Rectal smooth muscle tissue (tissue), 1 donor: ENCODE data around the gene SLC1A7.

ENCODE experiments used
- H3K27ac ChIP-seq: one replicate; pipeline ENCODE4 v1.7.0; 2013; ENCODE audit warnings: low read depth, low read length, inconsistent platforms
- H3K27me3 ChIP-seq: one replicate; pipeline ENCODE4 v1.7.0; 2013; ENCODE audit warnings: low read length; ENCODE audit not compliant: control insufficient read depth, insufficient read depth
- H3K36me3 ChIP-seq: one replicate; pipeline ENCODE4 v1.7.0; 2013; ENCODE audit warnings: low read length; ENCODE audit not compliant: control insufficient read depth, insufficient read depth
- H3K4me1 ChIP-seq: one replicate; pipeline ENCODE4 v1.7.0; 2013; ENCODE audit warnings: low read length; ENCODE audit not compliant: control insufficient read depth, insufficient read depth
- H3K4me3 ChIP-seq: one replicate; pipeline ENCODE4 v1.7.0; 2013; ENCODE audit warnings: low read length
- H3K9ac ChIP-seq: one replicate; pipeline ENCODE4 v1.7.0; 2013; ENCODE audit warnings: low read length

Gene SLC1A7

GRCh38 chr1:53138991-53139884, 3.2 kb downstream of the SLC1A7 start:
- Histone ChIP-seq H3K27me3 (no peaks in the 10 kb centered on the region), H3K4me1 (peaks cover 18% of the 10 kb centered on the region), H3K27ac (peak overlapping the region; percentile 43), H3K9ac (no peak overlapping the region), H3K36me3 (no peaks in the 10 kb centered on the region), H3K4me3 (no peak overlapping the region)

GRCh38 chr1:53137729-53138128, 4.7 kb downstream of the SLC1A7 start:
- Histone ChIP-seq H3K4me1 (peaks cover 18% of the 10 kb centered on the region), H3K27me3 (no peaks in the 10 kb centered on the region), H3K36me3 (no peaks in the 10 kb centered on the region), H3K4me3 (no peak overlapping the region), H3K9ac (no peak overlapping the region), H3K27ac (no peak overlapping the region)

- Histone ChIP-seq H3K4me3 (no peak overlapping the region), H3K9ac (no peak overlapping the region), H3K27ac (no peak overlapping the region), H3K36me3 (no peaks in the 10 kb centered on the region), H3K4me1 (peaks cover 33% of the 10 kb centered on the region), H3K27me3 (no peaks in the 10 kb centered on the region)
Observed at GRCh38 chr1:53135735-53136114, 6.7 kb downstream of the SLC1A7 start.

- H3K27ac ChIP-seq = peak overlapping the region; percentile 39
- peaks cover 32% of the 10 kb centered on the region for H3K4me1 ChIP-seq
- no peak overlapping the region for H3K9ac ChIP-seq
- no peak overlapping the region for H3K4me3 ChIP-seq
- no peaks in the 10 kb centered on the region for H3K36me3 ChIP-seq
- H3K27me3 ChIP-seq = no peaks in the 10 kb centered on the region
Observed at GRCh38 chr1:53134961-53135734, 7.3 kb downstream of the SLC1A7 start.

- Histone ChIP-seq H3K9ac (no peak overlapping the region), H3K27ac (peak overlapping the region; percentile 3), H3K27me3 (no peaks in the 10 kb centered on the region), H3K4me1 (peaks cover 29% of the 10 kb centered on the region), H3K36me3 (no peaks in the 10 kb centered on the region), H3K4me3 (no peak overlapping the region)
Observed at GRCh38 chr1:53134042-53134485, 8.4 kb downstream of the SLC1A7 start.

- Histone ChIP-seq H3K4me3 (no peak overlapping the region), H3K36me3 (no peaks in the 10 kb centered on the region), H3K27ac (peak overlapping the region; percentile 97), H3K4me1 (peaks cover 29% of the 10 kb centered on the region), H3K27me3 (no peaks in the 10 kb centered on the region), H3K9ac (no peak overlapping the region)
Observed at GRCh38 chr1:53133261-53134041, 9.0 kb downstream of the SLC1A7 start.

- H3K4me1 ChIP-seq = peaks cover 29% of the 10 kb centered on the region
- H3K27me3 ChIP-seq = no peaks in the 10 kb centered on the region
- peak overlapping the region; percentile 97 for H3K27ac ChIP-seq
- no peaks in the 10 kb centered on the region for H3K36me3 ChIP-seq
- no peak overlapping the region for H3K9ac ChIP-seq
- no peak overlapping the region for H3K4me3 ChIP-seq
Observed at GRCh38 chr1:53132176-53132575, 10.3 kb downstream of the SLC1A7 start.

- peaks cover 30% of the 10 kb centered on the region for H3K4me1 ChIP-seq
Observed at GRCh38 chr1:53131590-53131938, 10.9 kb downstream of the SLC1A7 start.

GRCh38 chr1:53130878-53131589, 11.4 kb downstream of the SLC1A7 start:
- Histone ChIP-seq H3K36me3 (no peaks in the 10 kb centered on the region), H3K27me3 (no peaks in the 10 kb centered on the region), H3K27ac (peak overlapping the region; percentile 97), H3K9ac (no peak overlapping the region), H3K4me1 (peaks cover 36% of the 10 kb centered on the region), H3K4me3 (no peak overlapping the region)

More at GRCh38 chr1:53131590-53131938, 10.9 kb downstream of the SLC1A7 start:
- peak overlapping the region; percentile 97 for H3K27ac ChIP-seq
- no peak overlapping the region for H3K9ac ChIP-seq
- H3K36me3 ChIP-seq = no peaks in the 10 kb centered on the region
- no peaks in the 10 kb centered on the region for H3K27me3 ChIP-seq
- H3K4me3 ChIP-seq = no peak overlapping the region

GRCh38 chr1:53130598-53130877, 11.9 kb downstream of the SLC1A7 start:
- peak overlapping the region; percentile 94 for H3K27ac ChIP-seq
- H3K4me3 ChIP-seq = no peak overlapping the region
- no peak overlapping the region for H3K9ac ChIP-seq
- no peaks in the 10 kb centered on the region for H3K27me3 ChIP-seq
- H3K4me1 ChIP-seq = peaks cover 36% of the 10 kb centered on the region
- H3K36me3 ChIP-seq = no peaks in the 10 kb centered on the region

GRCh38 chr1:53129891-53130597, 12.4 kb downstream of the SLC1A7 start:
- no peak overlapping the region for H3K4me3 ChIP-seq
- H3K9ac ChIP-seq = no peak overlapping the region
- peaks cover 36% of the 10 kb centered on the region for H3K4me1 ChIP-seq
- H3K27ac ChIP-seq = peak overlapping the region; percentile 94
- H3K27me3 ChIP-seq = no peaks in the 10 kb centered on the region
- H3K36me3 ChIP-seq = no peaks in the 10 kb centered on the region
